Stimulated activated CD4-positive, alpha-beta T cell treated with anti-CD3 and anti-CD28 coated beads, Interleukin-2, amount 100 ng/mL, for 4 hours (primary cell): ENCODE results near the gene SERPING1.
A peak's percentile ranks its signal among the peaks of the same experiment; 100 is the strongest.
"Not testable (repeated sequence)": the region's sequence is repeated elsewhere in the genome, so short reads cannot be mapped to it uniquely, and the experiment has no call there.

Experiments used
- DNase-seq: peaks from one replicate; pipeline ENCODE4 v3.0.0-alpha.2; 2020; ENCODE audit warnings: low read depth

SERPING1 gene

GRCh38 chr11:57638005-57638781 lies 40.7 kb downstream of the SERPING1 start:
- no peak for DNase-seq

- no peak for DNase-seq
These were observed 41.4 kb downstream of the SERPING1 start for GRCh38 chr11:57638811-57639320.

GRCh38 chr11:57639321-57640067 lies 42.0 kb downstream of the SERPING1 start:
- DNase-seq = no peak

GRCh38 chr11:57640068-57640800 lies 42.7 kb downstream of the SERPING1 start:
- DNase-seq = no peak

- DNase-seq = no peak
These were observed 43.7 kb downstream of the SERPING1 start for GRCh38 chr11:57641011-57641807.

GRCh38 chr11:57643802-57644201 lies 46.3 kb downstream of the SERPING1 start:
- DNase-seq = no peak

- DNase-seq = peak; percentile 83
These were observed 47.5 kb downstream of the SERPING1 start for GRCh38 chr11:57644748-57645688.

- no peak for DNase-seq
These were observed 48.2 kb downstream of the SERPING1 start for GRCh38 chr11:57645689-57646085.

GRCh38 chr11:57646194-57646798 lies 48.8 kb downstream of the SERPING1 start:
- DNase-seq = no peak

- no peak for DNase-seq
These were observed 49.4 kb downstream of the SERPING1 start for GRCh38 chr11:57646799-57647303.

- no peak for DNase-seq
These were observed 49.9 kb downstream of the SERPING1 start for GRCh38 chr11:57647372-57647771.

GRCh38 chr11:57647960-57648800 lies 50.7 kb downstream of the SERPING1 start:
- DNase-seq = no peak

- no peak for DNase-seq
These were observed 51.6 kb downstream of the SERPING1 start for GRCh38 chr11:57648801-57649735.

GRCh38 chr11:57649826-57650738 lies 52.6 kb downstream of the SERPING1 start, which contains the start of gene YPEL4:
Gene YPEL4 (minus strand): TSS chr11:57649912. CDS start chr11:57647107, 2,805 bp downstream.
- DNase-seq = peak; percentile 58

- no peak for DNase-seq
These were observed 53.2 kb downstream of the SERPING1 start for GRCh38 chr11:57650739-57651090.

GRCh38 chr11:57651408-57651807 lies 53.9 kb downstream of the SERPING1 start:
- no peak for DNase-seq

- not testable (repeated sequence) for DNase-seq
These were observed 54.7 kb downstream of the SERPING1 start for GRCh38 chr11:57652230-57652629.
